K562 (cell line): ENCODE measurements around the gene FAM117A. TPM values are rescaled to one million over a fixed set of nuclear protein-coding genes. Genes with fewer than 3 reads are reported as not detected.

Experiments
- ASH1L ChIP-seq: fragments of 450-650 bp; IDR thresholded peaks from 2 replicates; pipeline ENCODE4 v1.6.1; 2018; ENCODE audit warnings: borderline replicate concordance, mild to moderate bottlenecking, low read depth; ENCODE audit not compliant: partially characterized antibody
- CBFA2T3 ChIP-seq: fragments of 450-650 bp; IDR thresholded peaks from 2 replicates; pipeline ENCODE4 v1.6.1; 2017
- CLOCK ChIP-seq: fragments of 250-450 bp; sonication (Bioruptor Pico); IDR thresholded peaks from 2 replicates; pipeline ENCODE4 v1.4.0; 2020; ENCODE audit warnings: mild to moderate bottlenecking, moderate library complexity, borderline replicate concordance
- E2F3 ChIP-seq: fragments of 250-450 bp; sonication (Bioruptor Pico); IDR thresholded peaks from 2 replicates; pipeline ENCODE4 v1.4.0; 2020; ENCODE audit warnings: mild to moderate bottlenecking
- FIP1L1 ChIP-seq: fragments of 200-400 bp; formaldehyde crosslinking; IDR thresholded peaks from 2 replicates; pipeline ENCODE4 v1.6.1; 2018; ENCODE audit warnings: mild to moderate bottlenecking, low read depth, low read length; ENCODE audit not compliant: poor library complexity, severe bottlenecking
- HOMEZ ChIP-seq: fragments of 250-450 bp; sonication (Bioruptor Pico); IDR thresholded peaks from 2 replicates; pipeline ENCODE4 v1.4.0; 2020; ENCODE audit warnings: mild to moderate bottlenecking, moderate library complexity
- IRF1 ChIP-seq: sonication (generic); formaldehyde crosslinking; IDR thresholded peaks from 2 replicates; pipeline ENCODE4 v1.8.0; 2022; ENCODE audit warnings: missing genetic modification reagents, mild to moderate bottlenecking, borderline replicate concordance
- KAT2B ChIP-seq: IDR thresholded peaks from one replicate; pipeline ENCODE4 v1.6.1; 2012; ENCODE audit warnings: low read depth, mild to moderate bottlenecking, control low read depth, inconsistent platforms, low read length, moderate library complexity
- L3MBTL2 ChIP-seq: fragments of 450-650 bp; IDR thresholded peaks from 2 replicates; pipeline ENCODE4 v1.6.1; 2016; ENCODE audit warnings: mild to moderate bottlenecking, moderate library complexity
- NCOA4 ChIP-seq: fragments of 450-650 bp; IDR thresholded peaks from 2 replicates; pipeline ENCODE4 v1.6.1; 2018; ENCODE audit warnings: mild to moderate bottlenecking; ENCODE audit not compliant: partially characterized antibody
- SRF ChIP-seq, 2 experiments: fragments of 250-450, 450-650 bp in 1 of 2; sonication (Bioruptor Pico) in 1 of 2; sonication (generic) in 1 of 2; formaldehyde crosslinking; IDR thresholded peaks; 2 replicates each; pipeline versions ENCODE4 v1.5.0 to v1.5.1; 2020 to 2022; ENCODE audit warnings: mild to moderate bottlenecking in 1 of 2, missing genetic modification reagents in 1 of 2
- THAP12 ChIP-seq: fragments of 250-450 bp; sonication (Bioruptor Pico); IDR thresholded peaks from 2 replicates; pipeline ENCODE4 v1.9.0; 2021; ENCODE audit warnings: mild to moderate bottlenecking, inconsistent platforms
- TRIM25 ChIP-seq: fragments of 450-650 bp; IDR thresholded peaks from 2 replicates; pipeline ENCODE4 v1.7.0; 2016; ENCODE audit warnings: borderline replicate concordance
- XRCC5 ChIP-seq: fragments of 200-400 bp; formaldehyde crosslinking; IDR thresholded peaks from 2 replicates; pipeline ENCODE4 v1.6.1; 2017; ENCODE audit warnings: low read depth, mild to moderate bottlenecking, low read length
- ZFP91 ChIP-seq: sonication (generic); formaldehyde crosslinking; IDR thresholded peaks from 2 replicates; pipeline ENCODE4 v1.8.0; 2022; ENCODE audit warnings: mild to moderate bottlenecking, missing genetic modification reagents
- polyA plus RNA-seq, 8 experiments: library from polyadenylated mRNA; depleted of rRNA in 4 of 8; stranded (reverse) in 5 of 8; unstranded in 3 of 8; fragments of >200 nt; fragmentation: Nextera tagmentation in 2 of 8; fragmentation: Illumina TruSeq in 1 of 8; extraction: Ambion mirVana in 2 of 8; extraction: Trizol in 1 of 8; gene quantifications; 2 replicates each; pipeline versions ENCODE4 v1.2.1 to v1.2.3, GENCODE V29; 2011 to 2014; ENCODE audit warnings: inconsistent platforms in 1 of 8, missing spikeins in 1 of 8
- total RNA-seq, 7 experiments: library from RNA; depleted of rRNA in 6 of 7; stranded (reverse); fragments of >200 nt in 6 of 7; fragmentation: Illumina TruSeq in 2 of 7; extraction: Trizol in 2 of 7; gene quantifications; 2 replicates each; pipeline versions ENCODE4 v1.2.1 to v1.2.3, GENCODE V29; 2011 to 2021; ENCODE audit warnings: low replicate concordance in 1 of 7

The FAM117A gene
- total and polyA plus RNA-seq, 9 of the 15 experiments (the other 6 are each of a cell fraction or from before 2014, with no cell fraction given) = 3.1 to 79.7 (median 36.6) TPM

GRCh38 chr17:49763735-49764558 lies at the start of gene FAM117A (continued):
- TF ChIP-seq SRF (CRISPR knock-in tag; IDR thresholded peaks at IDR 0.05) = no peak
- no peak for TF ChIP-seq E2F3
- no peak for TF ChIP-seq NCOA4
- peak; percentile 96 for TF ChIP-seq ASH1L
- TF ChIP-seq THAP12 (CRISPR knock-in tag) = 0 out of 2 replicates have a peak, but pooled peaks have one; percentile 19
- no peak for TF ChIP-seq IRF1 (CRISPR knock-in tag)
- TF ChIP-seq L3MBTL2 = no peak
- no peak for TF ChIP-seq CLOCK
- no peak for TF ChIP-seq TRIM25
- no peak for TF ChIP-seq HOMEZ
- no peak for TF ChIP-seq KAT2B
- TF ChIP-seq XRCC5 = 0 out of 2 replicates have a peak, but pooled peaks have one; percentile 23
- no peak for TF ChIP-seq ZFP91 (CRISPR knock-in tag)
- TF ChIP-seq FIP1L1 = no peak
- no peak for TF ChIP-seq CBFA2T3
